HL-60/S4 (cell line): ENCODE measurements around the gene MRPS27.

Source experiments
- in situ Hi-C: fragments of 300-500 bp; cut with MboI; formaldehyde crosslinking; loops from 2 replicates; pipeline ENCODE4 v1.14.3; 2022; ENCODE audit warnings: low sequenced_read_pairs

MRPS27 gene

DNA sequence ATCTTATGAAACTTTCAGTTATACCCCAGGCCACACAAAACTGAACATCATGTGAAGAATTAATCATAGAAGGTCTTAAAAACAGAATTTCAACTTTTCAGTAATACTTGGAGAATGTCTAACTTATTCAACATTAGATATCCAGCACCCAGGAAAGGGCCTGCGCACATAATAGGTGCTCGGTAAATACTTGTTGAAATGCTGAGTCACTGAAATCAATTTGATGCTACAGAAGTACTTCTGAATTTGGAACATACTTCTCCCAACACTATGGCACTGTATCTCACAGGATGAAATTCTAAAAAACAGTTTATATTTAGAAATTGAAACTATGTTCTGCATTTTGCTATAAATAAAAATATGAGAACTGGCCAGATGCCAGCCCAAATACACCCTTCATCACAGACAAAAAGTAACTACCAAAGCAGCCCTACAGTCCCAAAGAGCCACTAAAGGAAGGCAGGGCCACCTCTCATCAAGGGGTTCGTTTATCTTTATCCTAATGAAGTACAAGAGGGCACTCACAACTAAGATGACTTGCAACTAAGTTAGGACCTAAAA, 26.5 kb downstream of the MRPS27 start:
- in situ Hi-C loops = no loop called here

DNA sequence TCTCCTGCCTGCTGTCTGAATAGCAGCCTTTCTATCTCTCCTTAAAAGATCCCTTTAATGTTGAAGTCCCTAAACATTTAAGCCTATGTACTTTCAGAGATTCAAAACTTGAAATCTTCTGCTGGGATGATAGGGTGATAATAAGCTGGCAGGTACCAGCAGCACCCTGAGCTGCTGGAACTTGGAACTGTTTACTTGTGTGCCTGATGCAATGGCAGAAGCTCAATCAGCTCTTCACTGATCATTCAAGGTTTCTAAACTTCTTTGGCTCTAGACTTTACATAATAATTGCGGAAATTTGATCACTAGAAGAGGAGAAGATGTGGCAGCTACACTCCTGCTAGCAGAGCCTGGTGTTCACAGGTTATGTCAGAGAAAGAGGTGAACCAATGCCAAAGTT, 27.6 kb downstream of the MRPS27 start:
- in situ Hi-C loops = no loop called here

DNA sequence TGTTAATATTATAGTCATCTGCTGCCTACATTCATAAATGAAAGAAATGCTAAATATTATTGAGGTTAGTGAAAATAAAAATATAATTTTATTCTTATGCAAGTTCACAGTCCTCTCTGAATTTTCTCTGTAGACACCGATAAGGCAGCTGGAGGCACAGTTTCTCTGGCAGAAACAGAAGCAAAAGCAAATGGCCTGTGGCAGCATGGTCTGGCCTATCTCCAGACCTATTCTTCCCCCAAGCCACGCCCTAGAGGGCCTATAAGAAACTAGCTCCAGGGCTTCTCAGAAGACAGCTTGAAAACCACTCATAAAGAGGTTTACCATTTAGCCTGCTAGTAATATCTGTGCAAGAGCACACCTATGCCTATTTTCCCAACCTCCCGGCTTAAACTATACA, 28.4 kb downstream of the MRPS27 start:
- in situ Hi-C loops = no loop called here

DNA sequence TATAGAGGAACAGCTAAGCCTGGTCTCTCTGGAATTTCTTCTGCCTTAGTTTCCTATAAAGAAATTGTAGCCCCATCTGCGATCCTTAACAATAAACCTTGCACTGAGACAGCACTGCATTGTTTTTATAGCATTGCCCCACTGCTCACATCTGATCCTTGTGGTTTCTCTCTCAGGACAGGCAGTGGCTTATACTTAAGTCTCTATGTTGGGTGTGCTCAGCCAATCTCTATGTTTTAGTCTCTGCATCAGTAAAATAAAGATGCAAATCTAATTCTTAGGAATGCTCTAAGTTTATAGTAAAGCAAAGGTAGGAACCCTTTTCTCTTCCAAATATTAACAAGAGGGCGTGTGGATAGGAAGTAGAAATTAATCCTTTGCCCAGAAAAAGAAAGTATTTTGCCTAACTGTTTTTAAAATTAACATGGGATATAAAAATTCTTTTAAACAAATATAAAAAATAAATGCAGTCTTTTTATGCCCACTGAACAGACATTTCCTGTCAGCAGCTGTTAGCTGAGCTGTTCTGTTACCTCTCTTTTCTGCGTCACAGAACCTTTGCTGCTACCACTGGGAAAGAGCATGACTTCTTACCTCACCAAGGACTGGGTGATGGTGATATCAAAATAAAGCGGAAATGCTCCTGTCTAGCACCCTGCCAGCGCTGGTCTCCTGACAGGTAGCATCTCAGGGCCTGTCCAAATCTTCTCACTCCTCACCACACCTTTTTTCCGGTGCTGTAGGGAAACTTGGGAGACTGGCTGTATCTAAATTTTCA, 29.5 kb downstream of the MRPS27 start:
- in situ Hi-C loops = no loop called here

DNA sequence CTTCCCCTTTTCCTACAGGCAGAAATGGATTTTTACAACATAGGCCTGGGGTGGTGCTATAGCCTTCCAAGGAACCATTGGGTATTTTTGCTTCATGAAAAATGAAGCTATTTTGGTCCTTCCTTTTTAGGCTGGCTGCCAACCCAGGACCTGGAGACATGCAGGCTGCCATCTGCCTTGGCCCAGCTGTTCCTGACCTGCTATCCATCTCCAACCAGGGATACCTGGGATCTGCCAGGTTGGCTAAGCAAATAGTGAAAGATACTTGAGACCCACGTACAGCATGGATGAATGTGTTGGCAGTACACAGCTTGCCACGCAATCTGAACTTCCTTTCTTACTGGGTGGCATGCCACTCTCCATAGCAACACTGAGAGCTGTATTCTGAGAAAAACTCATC, 31.1 kb downstream of the MRPS27 start:
- in situ Hi-C loops = no loop called here

DNA sequence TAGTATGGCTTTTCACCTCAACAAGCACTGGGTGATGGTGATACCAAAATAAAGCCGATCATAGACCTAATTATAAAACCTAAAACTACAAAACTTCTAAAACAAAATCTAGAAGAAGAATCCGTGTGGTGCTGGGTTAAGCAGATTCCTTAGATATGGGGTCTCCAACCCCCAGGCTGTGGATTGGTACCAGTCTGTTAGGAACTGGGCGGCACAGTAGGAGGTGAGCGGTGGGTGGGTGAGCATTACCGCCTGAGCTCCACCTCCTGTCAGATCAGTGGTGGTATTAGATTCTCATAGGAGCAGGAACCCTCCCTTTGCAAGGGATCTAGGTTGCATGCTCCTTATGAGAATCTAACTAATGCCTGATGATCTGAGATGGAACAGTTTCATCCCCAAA, 33.2 kb downstream of the MRPS27 start:
- in situ Hi-C loops = no loop called here

DNA sequence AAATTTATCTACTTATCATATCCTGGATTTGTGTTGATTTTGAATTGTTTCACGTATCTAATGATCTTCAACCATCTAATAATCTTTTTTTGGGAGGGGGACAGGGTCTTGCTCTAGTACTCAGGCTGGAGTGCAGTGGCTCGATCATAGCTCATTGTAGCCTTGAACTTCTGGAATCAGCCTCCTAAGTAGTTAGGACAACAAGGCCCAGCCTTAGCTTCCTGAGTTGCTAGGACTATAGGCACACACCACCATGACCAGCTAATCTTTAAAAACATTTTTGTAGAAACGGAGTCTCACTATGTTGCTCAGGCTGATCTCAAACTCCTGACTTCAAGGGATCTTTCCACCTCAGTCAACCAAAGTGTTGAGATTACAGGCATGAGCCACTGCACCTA, 34.6 kb downstream of the MRPS27 start:
- in situ Hi-C loops = no loop called here

DNA sequence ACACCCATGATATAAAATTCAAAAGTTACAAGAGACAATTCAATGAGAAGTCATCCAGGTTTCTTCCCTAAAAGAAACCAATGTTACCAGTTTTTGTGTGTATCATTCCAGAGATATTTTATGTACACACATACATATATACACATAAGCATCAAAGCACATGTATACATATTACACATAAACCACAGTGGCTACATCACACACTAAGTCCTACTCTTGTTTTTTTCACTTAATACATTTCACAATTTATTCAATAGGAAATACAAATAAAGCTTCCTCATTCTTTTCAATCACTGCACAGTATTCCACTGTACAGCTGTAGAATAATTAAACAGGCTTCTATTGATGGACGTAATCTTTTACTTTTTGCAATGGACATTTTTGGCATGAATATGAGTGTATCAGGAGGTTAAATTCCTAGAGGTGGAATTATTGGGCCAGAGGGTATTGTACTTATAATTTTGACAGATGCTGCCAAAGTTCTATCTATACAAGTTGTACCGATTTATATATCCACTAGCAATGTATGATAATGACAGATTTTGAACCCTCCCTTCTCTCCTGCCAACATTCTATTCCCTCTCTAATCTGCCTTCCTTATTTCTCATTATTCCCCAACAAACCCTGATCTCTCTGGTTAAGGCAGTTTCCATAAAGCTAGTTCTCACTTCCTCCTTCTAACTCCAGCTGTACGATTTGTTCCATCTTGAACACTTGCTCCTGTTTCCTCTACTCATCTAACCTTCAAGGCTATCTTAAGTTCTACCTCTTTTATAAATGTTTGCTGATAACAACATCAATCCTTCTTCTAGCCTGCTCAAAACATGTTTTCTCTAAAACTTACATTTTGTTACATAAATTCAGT, 35.2 kb downstream of the MRPS27 start:
- in situ Hi-C loops = no loop called here

DNA sequence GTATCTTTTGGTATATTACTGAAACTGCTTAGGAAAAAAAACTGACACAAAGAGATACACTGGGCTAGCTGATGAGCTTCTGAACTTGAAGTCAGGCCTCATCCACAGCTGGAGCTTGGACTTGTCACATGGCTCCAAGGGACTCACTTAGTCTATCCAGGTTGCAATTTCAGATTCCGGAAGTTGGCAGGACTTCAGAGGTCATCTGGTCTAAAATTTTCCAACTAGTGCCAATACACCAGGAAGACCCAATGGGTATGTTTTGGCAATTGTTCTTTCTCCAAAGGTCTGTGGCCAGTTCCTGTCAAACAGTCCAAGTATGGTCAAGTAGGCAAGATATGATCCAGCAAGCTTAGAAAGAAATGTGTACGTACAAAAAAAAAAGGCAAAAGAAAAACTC, 36.7 kb downstream of the MRPS27 start:
- in situ Hi-C loops = no loop called here

DNA sequence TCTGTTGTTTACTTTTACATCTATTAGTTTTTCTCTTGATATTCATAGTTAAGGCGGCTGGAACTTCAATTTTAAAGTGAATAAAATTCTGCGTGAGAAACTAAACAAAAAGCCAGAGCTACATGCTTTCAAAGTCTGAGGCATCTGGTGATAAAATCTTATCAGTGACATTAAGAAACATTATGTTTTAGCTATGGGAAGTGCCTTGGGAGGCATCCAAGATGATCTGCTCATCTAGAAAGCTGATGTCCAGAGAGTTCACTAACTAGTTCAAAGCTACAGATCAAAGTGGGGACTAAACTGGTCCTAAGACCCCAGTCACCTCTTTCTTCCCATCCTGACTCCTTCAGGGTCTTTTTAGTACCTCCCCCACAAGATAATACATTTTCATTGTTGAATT, 37.2 kb downstream of the MRPS27 start:
- in situ Hi-C loops = no loop called here

DNA sequence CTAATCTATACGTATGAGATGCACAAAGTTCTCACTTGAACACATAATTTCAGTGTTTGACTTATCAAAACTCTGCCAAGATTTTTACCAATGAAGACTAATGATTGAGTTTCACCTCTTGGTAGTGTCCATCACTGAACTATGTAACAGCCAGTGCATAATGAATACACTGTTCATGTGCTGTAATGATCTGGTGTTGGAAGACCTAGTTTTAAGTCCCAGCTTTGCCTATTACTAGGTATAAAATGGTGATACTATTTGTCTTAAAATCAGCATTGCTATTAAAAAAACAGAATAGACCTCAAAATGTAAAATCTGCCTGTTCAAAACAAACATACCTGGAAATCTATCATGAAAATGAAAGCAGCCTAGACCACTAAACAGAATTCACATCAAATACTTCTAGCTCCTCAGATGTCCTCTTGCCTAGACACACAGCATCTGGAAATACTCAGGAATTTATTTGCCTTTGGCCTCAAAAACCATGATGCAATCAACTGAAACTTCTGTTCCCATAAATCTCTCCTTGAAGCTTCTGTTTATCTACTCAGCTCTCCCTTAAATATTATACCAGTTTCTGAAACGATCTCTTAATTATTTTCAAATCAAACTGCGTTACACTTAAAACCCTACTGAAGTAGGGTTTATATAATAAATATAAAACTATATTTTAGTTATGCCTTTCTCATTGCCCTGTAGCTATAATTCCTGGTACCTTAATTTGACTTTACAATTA, 38.1 kb downstream of the MRPS27 start:
- in situ Hi-C loops = no loop called here

DNA sequence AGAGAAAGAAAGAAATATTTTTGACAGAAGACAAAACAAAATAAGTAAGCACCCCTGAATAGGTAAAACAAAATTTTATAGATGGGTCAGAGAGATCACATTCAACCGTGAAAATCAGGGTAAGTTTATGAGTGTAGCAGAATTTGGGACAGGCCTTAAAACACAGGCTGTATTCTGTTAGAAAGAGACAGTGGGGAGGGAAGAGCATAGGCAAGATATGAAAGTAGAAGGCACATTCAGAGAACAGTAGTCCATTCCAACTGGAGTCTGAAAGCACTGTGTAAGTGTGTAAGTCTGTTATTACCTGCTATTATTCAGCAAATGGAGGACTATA, 38.6 kb downstream of the MRPS27 start:
- in situ Hi-C loops = no loop called here

DNA sequence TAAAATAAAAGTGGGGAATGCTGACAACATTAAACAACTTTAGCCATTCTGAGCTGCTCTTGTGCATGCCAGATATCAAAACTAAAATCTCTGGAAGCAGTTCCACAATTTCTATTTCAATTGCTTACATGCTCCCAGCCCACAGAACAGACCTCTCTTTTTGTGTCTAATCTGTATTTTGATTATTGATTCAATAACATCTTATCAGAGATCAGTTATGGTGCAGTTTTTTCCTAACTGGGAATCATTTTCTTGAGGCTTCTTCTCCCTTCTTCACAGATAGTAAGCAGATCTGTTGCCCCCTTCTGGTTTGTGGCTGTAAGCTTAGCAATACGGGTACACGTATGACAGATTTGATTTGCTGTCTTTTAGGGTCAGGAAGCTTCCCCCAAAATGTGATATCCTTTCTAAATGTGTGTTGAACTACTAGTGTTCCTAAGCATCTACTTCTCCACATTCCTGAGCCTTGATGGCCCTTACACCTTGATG, 39.4 kb downstream of the MRPS27 start:
- in situ Hi-C loops = no loop called here

DNA sequence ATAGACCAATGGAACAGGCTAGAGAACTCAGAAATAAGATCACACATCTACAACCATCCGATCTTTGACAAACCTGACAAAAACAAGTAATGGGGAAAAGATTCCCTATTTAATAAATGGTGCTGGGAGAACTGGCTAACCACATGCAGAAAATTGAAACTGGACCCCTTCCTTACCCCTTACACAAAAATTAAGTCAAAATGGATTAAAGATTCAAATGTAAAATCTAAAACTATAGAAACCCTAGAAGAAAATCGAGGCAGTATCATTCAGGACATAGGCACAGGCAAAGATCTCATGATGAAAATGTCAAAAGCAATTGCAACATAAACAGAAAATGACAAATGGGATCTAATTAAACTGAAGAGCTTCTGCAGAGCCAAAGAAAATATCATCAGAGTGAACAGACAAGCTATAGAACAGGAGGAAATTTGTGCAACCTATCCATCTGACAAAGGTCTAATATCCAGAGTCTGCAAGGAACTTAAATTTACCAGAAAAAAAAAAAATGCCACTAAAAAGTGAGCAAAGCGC, 43.8 kb downstream of the MRPS27 start:
- in situ Hi-C loops = no loop called here

DNA sequence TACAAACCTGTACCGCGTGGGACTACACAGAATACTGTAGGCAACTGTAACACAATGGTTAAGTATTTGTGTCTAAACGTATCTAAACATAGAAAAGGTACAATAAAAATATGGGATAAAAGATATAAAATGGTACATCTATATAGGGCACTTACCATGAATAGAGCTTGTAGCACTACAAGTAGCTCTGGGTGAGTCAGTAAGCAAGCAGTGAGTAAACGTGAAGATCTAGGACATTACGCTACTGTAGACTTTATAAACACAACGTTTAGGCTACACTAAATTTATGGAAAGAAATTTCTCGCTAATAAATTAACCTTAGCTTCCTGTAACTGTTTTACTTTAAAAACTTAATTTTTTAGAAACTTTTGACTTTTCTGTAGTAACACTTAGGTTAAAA, 46.5 kb downstream of the MRPS27 start:
- in situ Hi-C loops = no loop called here

DNA sequence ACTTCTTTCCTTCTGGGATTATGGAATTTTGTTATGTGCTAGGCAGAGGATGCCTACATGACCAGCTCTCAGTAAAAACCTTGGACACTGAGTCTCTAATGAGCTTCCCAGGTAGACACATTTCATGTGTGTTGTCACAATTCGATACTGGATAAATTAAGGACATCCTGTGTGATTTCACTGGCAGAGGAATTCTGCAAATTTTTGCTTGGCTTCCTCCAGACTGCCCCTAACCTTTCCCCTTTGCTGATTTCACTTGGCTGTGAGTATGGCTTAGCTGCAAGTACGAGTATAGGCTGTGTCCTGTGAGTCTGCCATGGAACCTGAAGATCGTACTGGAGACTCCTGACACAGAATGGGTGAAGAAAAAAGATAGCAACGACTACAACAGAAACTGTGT, 47.6 kb downstream of the MRPS27 start:
- in situ Hi-C loops = no loop called here

DNA sequence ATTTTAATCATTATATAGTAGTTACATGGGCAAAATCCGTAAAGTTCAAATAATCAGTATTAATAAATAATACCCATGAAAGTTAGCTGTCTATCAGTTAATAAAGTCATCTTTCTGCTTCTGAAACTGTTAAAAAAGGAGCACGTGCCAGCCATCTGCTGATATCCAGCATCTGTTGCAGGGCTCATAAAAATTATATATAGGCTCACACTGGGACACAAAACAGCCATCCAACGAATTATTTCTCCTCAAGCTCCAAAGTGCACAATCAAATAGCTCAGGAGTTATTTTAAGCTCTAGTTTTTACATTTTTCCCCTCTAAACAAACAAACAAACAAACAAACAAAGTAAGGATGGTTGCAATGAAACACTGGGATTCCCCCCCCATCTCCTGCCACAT, 48.3 kb downstream of the MRPS27 start:
- in situ Hi-C loops = no loop called here

DNA sequence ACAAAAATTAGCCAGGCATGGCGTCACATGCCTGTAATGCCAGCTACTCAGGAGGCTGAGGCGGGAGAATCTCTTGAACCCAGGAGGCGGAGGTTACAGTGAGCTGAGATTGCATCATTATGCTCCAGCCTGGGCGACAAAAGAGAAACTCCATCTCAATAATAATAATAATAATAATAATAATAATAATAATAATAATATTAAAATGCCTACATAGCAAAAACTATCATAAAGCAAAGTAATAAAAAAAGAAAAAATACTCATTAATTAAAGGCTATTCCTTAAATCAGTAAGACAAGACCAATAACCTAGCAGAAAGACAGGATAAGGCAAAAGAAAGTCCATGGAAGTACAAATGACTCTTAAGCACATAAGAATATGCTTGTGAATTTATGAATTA, 50.0 kb downstream of the MRPS27 start:
- in situ Hi-C loops = no loop called here

DNA sequence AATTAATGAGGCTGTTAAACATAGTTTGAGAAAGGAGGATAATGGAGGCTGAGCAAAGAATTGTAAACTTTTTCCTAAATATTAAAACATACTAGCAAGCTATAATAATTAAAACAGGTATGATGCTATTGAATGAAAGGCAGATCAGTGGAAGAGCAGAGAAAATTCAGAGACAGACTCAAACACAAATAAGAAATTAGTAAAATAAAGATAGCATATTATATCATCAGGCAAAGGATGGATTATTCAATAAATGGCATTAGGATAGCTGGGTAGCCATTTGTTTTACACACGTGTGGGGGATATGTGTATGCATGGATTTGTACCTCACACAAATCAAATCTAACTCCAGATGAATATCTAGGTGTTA, 50.6 kb downstream of the MRPS27 start:
- in situ Hi-C loops = no loop called here

DNA sequence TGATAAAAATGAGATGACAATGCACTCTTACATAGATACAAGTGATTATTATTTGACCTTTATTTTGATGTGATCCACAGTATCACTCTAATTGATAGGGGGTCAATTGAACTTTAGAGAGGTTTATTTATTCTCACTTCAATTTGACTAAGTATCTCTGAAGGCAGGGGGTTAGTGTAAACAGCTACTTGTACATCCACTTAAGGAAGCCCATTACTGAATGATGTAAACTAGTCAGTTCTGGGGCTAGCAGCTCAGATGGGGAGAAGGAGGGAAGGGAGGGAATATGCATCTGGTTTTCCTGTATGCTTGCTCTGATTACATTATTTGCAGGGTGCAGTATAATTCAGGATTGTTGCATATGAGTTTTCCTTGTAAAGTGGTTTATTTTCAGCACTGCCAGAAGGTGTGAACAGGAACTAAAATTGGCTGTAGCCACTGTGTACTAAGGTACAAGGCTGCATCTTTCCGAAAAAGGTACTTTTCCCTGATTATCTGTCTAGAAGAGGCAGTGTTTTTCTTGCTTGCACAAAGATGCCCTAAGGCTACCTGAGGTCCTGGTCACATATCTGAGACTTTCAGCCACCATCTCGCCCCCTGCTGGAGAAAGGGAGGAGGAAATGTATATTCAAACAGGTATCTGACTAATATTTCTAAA, 51.2 kb downstream of the MRPS27 start:
- in situ Hi-C loops = no loop called here

DNA sequence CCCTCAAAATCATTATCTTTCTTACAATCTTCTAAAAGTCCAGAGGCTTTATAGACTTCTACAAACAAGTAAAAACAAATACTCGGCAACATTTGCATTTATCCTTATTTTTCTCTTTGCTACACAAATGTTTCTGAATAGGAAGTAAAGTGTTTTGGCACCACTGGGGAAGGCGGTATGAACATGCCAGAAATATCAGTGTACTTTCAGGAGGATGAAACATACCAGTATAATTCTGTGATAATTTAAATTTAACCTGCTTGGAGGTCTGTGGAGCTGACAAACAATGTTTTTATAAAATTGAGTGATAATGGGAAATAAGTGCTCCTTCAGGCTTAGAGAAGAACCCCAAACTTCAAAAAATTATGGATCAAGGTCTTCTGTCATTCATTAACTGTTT, 51.8 kb downstream of the MRPS27 start:
- in situ Hi-C loops = no loop called here
